Endothelial cell of umbilical vein (primary cell): ENCODE data around the gene NEDD4L. TPM values are rescaled to one million over a fixed set of nuclear protein-coding genes. Genes with fewer than 3 reads are reported as not detected.

Experiments used
- BruUV-seq: library from RNA; stranded (reverse); fragments of 400-500 nt; replicated peaks from 2 replicates; lab custom pipeline; 2021; lab: Mats Ljungman, UMichigan
- CTCF ChIA-PET: fragments of 300-600, 350-600 bp; sonication (Branson Sonifier 250); formaldehyde crosslinking; loops from one replicate; lab custom pipeline; 2021; ENCODE audit warnings: antibody characterized with exemption, inconsistent platforms; lab: Charles Lee
- POLR2A ChIA-PET: fragments of 300-600, 350-600 bp; sonication (Branson Sonifier 250); formaldehyde crosslinking; loops from one replicate; lab custom pipeline; 2021; ENCODE audit warnings: antibody characterized with exemption, inconsistent platforms; lab: Charles Lee
- DNase-seq: peaks from one replicate; pipeline ENCODE4 v3.0.0-alpha.2; 2011; ENCODE audit warnings: low read depth, low spot score
- FAIRE-seq: peaks from 2 replicates; lab custom pipeline; 2011; peaks lifted over from hg19 to GRCh38; lab: Jason Lieb, UNC
- H2AFZ ChIP-seq: 2 replicates; pipeline ENCODE4 v1.6.0; 2012; ENCODE audit warnings: low read depth, low read length, control low read depth, inconsistent platforms
- H3K27ac ChIP-seq: 2 replicates; pipeline ENCODE4 v1.5.1; 2011; ENCODE audit warnings: low read depth, mild to moderate bottlenecking, control low read depth, low read length, moderate library complexity; ENCODE audit not compliant: insufficient read depth
- H3K27me3 ChIP-seq, 2 experiments: 2 replicates each; pipeline versions ENCODE4 v1.6.0 to v1.6.1; 2011; ENCODE audit warnings: low read length in 2 of 2, mixed read lengths in 1 of 2; ENCODE audit not compliant: control insufficient read depth in 2 of 2, insufficient read depth in 2 of 2
- H3K36me3 ChIP-seq, 2 experiments: 2 replicates in 1 of 2; 3 replicates in 1 of 2; pipeline ENCODE4 v1.5.1; 2011; ENCODE audit warnings: low read length in 2 of 2, mild to moderate bottlenecking in 1 of 2, moderate library complexity in 1 of 2; ENCODE audit not compliant: control insufficient read depth in 2 of 2, insufficient read depth in 2 of 2; ENCODE audit errors: extremely low read depth in 1 of 2
- H3K4me1 ChIP-seq: 3 replicates; pipeline ENCODE4 v1.5.1; 2011; ENCODE audit warnings: mild to moderate bottlenecking, low read length; ENCODE audit not compliant: control insufficient read depth, insufficient read depth; ENCODE audit errors: extremely low read depth
- H3K4me2 ChIP-seq: 2 replicates; pipeline ENCODE4 v1.6.1; 2011; ENCODE audit warnings: low read length, control low read depth, mixed read lengths; ENCODE audit not compliant: insufficient read depth
- H3K4me3 ChIP-seq, 3 experiments: fragments of 200-600 bp in 1 of 3; sonication (generic), shearing (Covaris generic) in 1 of 3; replicated peaks in 1 of 3; 2 replicates each; pipeline ENCODE4 v1.5.1; 2011 to 2016; ENCODE audit warnings: control low read depth in 3 of 3, low read length in 3 of 3, mild to moderate bottlenecking in 2 of 3, inconsistent platforms in 1 of 3, low read depth in 1 of 3, moderate library complexity in 1 of 3; ENCODE audit not compliant: insufficient read depth in 1 of 3
- H3K79me2 ChIP-seq: 2 replicates; pipeline ENCODE4 v1.6.0; 2012; ENCODE audit warnings: low read length, inconsistent platforms; ENCODE audit not compliant: control insufficient read depth, insufficient read depth
- H3K9ac ChIP-seq: replicated peaks from 2 replicates; pipeline ENCODE3; 2011; ENCODE audit warnings: low read length, control low read depth; ENCODE audit not compliant: insufficient read depth; ENCODE audit errors: extremely low read depth
- H3K9me1 ChIP-seq: replicated peaks from 3 replicates; pipeline ENCODE4 v1.6.0; 2011; ENCODE audit warnings: mild to moderate bottlenecking, low read length; ENCODE audit not compliant: control insufficient read depth, insufficient read depth; ENCODE audit errors: extremely low read depth
- H3K9me3 ChIP-seq: replicated peaks from 2 replicates; pipeline ENCODE4 v1.5.1; 2012; ENCODE audit warnings: low read length, inconsistent platforms; ENCODE audit not compliant: control insufficient read depth, insufficient read depth
- H4K20me1 ChIP-seq: replicated peaks from 2 replicates; pipeline ENCODE3; 2011; ENCODE audit warnings: mild to moderate bottlenecking, low read length; ENCODE audit not compliant: control insufficient read depth, insufficient read depth; ENCODE audit errors: extremely low read depth
- EZH2 ChIP-seq: IDR thresholded peaks from 2 replicates; pipeline ENCODE4 v1.6.1; 2012; ENCODE audit warnings: borderline replicate concordance, low read depth, mild to moderate bottlenecking, moderate library complexity, low read length, inconsistent platforms; ENCODE audit not compliant: severe bottlenecking
- FOS ChIP-seq: IDR thresholded peaks from 2 replicates; pipeline ENCODE4 v1.6.1; 2011; ENCODE audit warnings: mild to moderate bottlenecking, low read length, moderate library complexity, borderline replicate concordance; ENCODE audit not compliant: insufficient read depth
- GATA2 ChIP-seq: IDR thresholded peaks from 2 replicates; pipeline ENCODE4 v1.7.0; 2011; ENCODE audit warnings: low read depth, mild to moderate bottlenecking, moderate library complexity, mixed read lengths, low read length; ENCODE audit not compliant: insufficient read length, insufficient read depth
- JUN ChIP-seq: IDR thresholded peaks from 2 replicates; pipeline ENCODE4 v1.6.1; 2011; ENCODE audit warnings: borderline replicate concordance, low read depth; ENCODE audit not compliant: insufficient read length, insufficient read depth
- MYC ChIP-seq: IDR thresholded peaks from one replicate; pipeline ENCODE4 v1.6.1; 2011; ENCODE audit warnings: mild to moderate bottlenecking, low read depth, low read length
- POLR2A ChIP-seq: IDR thresholded peaks from 2 replicates; pipeline ENCODE4 v1.6.1; 2012; ENCODE audit warnings: low read depth, mild to moderate bottlenecking, control low read depth, low read length
- POLR2AphosphoS5 ChIP-seq: IDR thresholded peaks from 2 replicates; pipeline ENCODE4 v1.6.1; 2012; ENCODE audit warnings: low read depth, mild to moderate bottlenecking, control low read depth, low read length, moderate library complexity; ENCODE audit not compliant: insufficient read depth
- dilution Hi-C: fragments of 300-500 bp; cut with MboI; formaldehyde crosslinking; loops from one replicate; pipeline ENCODE4 v1.15.0; 2019; ENCODE audit warnings: low sequenced_read_pairs; ENCODE audit not compliant: extremely low pct_ligation_motif_present
- intact Hi-C: fragments of 100-400 bp; cut with micrococcal nuclease; formaldehyde crosslinking; loops from one replicate; pipeline ENCODE4 v1.10.0; 2022
- polyA plus RNA-seq, 4 experiments: library from polyadenylated mRNA; depleted of rRNA in 3 of 4; stranded (reverse) in 3 of 4; unstranded in 1 of 4; fragments of >200 nt; gene quantifications; 2 replicates each; pipeline versions ENCODE4 v1.2.1 to v1.2.3, GENCODE V29; 2011 to 2012; ENCODE audit warnings: missing spikeins in 1 of 4
- total RNA-seq: library from RNA; stranded (reverse); gene quantifications from 2 replicates; pipeline ENCODE4 v1.2.3, GENCODE V29; 2021
- TF ChIP-seq, protein P1 (sequence below): IDR thresholded peaks from 2 replicates; pipeline ENCODE4 v1.6.1; 2011; ENCODE audit not compliant: insufficient read depth, insufficient read length
- TF ChIP-seq, protein P2 (sequence below), 2 donors: IDR thresholded peaks; 1 replicate in 1 of 2; 2 replicates in 1 of 2; pipeline ENCODE4 v1.5.1; 2011; ENCODE audit warnings: low read length in 2 of 2, mild to moderate bottlenecking in 2 of 2, moderate library complexity in 2 of 2, control low read depth in 1 of 2, inconsistent platforms in 1 of 2, low read depth in 1 of 2; ENCODE audit not compliant: insufficient read depth in 1 of 2; ENCODE audit errors: extremely low read depth in 1 of 2

The NEDD4L gene
- total and polyA plus RNA-seq, 2 donors (not counting 3 experiments of a cell fraction or from before 2014, with no cell fraction given): 20.5 to 78.9 TPM

DNA sequence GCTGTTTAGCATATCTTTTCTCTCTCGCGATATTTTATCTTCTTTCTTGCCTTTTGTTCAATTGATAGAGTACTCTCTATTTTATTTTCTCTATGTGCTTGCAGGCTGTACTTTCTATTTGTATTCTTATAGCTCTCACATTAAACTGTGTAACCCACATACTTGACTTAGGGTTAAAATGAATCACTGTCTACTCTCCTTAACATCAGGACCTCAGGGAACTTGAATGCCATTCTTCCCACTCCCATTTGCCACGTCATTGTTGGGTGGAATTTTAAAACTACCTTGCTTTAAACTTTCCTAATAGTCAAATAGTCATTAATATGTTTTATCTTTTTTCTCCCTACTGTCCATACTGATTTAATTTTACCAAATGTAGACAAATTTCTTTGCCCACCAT is 315.2 kb downstream of the NEDD4L start:
- FAIRE-seq (no peak), DNase-seq (no peak)
- POLR2A ChIA-PET: no interaction called here
- intact Hi-C loops (no loop called here), dilution Hi-C loops (no loop called here)
- H3K27ac ChIP-seq: no peak overlapping the region
- no peaks in the 10 kb centered on the region for H3K27me3 ChIP-seq
- no peaks in the 10 kb centered on the region for H3K36me3 ChIP-seq
- no peak overlapping the region for H2AFZ ChIP-seq
- TF ChIP-seq MYC: no peak
- no peak for TF ChIP-seq POLR2A
- no peak for TF ChIP-seq POLR2AphosphoS5
- TF ChIP-seq JUN: no peak
- TF ChIP-seq, protein P1, sequence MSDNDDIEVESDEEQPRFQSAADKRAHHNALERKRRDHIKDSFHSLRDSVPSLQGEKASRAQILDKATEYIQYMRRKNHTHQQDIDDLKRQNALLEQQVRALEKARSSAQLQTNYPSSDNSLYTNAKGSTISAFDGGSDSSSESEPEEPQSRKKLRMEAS: no peak
- TF ChIP-seq GATA2: no peak
- TF ChIP-seq FOS: no peak
- TF ChIP-seq EZH2: no peak
- TF ChIP-seq, protein P2, sequence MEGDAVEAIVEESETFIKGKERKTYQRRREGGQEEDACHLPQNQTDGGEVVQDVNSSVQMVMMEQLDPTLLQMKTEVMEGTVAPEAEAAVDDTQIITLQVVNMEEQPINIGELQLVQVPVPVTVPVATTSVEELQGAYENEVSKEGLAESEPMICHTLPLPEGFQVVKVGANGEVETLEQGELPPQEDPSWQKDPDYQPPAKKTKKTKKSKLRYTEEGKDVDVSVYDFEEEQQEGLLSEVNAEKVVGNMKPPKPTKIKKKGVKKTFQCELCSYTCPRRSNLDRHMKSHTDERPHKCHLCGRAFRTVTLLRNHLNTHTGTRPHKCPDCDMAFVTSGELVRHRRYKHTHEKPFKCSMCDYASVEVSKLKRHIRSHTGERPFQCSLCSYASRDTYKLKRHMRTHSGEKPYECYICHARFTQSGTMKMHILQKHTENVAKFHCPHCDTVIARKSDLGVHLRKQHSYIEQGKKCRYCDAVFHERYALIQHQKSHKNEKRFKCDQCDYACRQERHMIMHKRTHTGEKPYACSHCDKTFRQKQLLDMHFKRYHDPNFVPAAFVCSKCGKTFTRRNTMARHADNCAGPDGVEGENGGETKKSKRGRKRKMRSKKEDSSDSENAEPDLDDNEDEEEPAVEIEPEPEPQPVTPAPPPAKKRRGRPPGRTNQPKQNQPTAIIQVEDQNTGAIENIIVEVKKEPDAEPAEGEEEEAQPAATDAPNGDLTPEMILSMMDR (IDR thresholded peaks at IDR 0.05; ENCODE audit: extremely low read depth in 1 of 2, insufficient read depth in 1 of 2, low read depth in 1 of 2, low read length in 2 of 2): no peak
- no peak overlapping the region for H3K4me2 ChIP-seq
- peaks cover 13% of the 10 kb centered on the region for H3K4me1 ChIP-seq
- no peak overlapping the region for H3K9ac ChIP-seq
- no peaks in the 10 kb centered on the region for H3K9me3 ChIP-seq
- no TSS peak for BruUV-seq
- H4K20me1 ChIP-seq: no peaks in the 10 kb centered on the region
- H3K4me3 ChIP-seq: no peak overlapping the region
- CTCF ChIA-PET: no interaction called here
- H3K9me1 ChIP-seq: no peaks in the 10 kb centered on the region
- no peaks in the 10 kb centered on the region for H3K79me2 ChIP-seq
